HG02623 (cell line): ENCODE data around the gene NINL.
"Not testable (repeated sequence)": the region's sequence is repeated elsewhere in the genome, so short reads cannot be mapped to it uniquely, and the experiment has no call there.

Experiments used
- ATAC-seq: cut with Tn5 transposase; IDR thresholded peaks from one replicate; pipeline ENCODE4 v1.9.1; 2021; ENCODE audit warnings: moderate library complexity; ENCODE audit not compliant: unreplicated experiment

NINL gene

DNA sequence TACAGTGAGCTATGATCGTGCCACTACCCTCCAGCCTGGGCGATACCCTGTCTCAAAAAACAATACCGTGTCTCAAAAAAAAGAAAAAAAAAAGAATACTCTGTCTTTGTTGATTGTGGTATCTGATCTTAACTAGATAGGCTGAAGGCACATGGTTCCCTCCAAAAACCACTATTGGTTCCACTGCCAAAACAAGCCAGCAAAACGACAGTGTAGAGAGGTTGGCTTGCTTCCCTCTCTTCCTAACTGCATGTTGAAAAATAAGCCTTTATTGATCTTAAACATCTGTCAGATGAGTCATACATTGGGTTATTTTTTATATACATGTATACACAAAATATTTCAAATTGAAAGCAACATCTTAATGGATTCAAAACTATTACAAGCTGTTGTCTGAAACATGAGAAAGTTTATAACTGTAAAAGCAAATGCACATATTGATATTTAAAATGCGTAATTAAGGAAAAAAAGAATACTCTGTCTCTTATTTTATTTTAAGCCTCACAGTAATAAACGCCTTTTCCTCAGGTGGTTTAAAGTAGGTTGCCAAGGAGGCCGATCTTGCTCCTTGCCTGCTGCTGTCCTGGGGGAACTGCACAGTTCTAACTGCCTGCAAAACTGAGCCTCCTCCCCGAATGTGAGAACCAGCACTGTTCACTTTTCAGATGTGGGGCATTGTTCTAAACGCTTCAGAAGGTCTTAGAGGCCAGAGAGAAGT lies 7.0 kb upstream of the NINL start:
- ATAC-seq: no peak

DNA sequence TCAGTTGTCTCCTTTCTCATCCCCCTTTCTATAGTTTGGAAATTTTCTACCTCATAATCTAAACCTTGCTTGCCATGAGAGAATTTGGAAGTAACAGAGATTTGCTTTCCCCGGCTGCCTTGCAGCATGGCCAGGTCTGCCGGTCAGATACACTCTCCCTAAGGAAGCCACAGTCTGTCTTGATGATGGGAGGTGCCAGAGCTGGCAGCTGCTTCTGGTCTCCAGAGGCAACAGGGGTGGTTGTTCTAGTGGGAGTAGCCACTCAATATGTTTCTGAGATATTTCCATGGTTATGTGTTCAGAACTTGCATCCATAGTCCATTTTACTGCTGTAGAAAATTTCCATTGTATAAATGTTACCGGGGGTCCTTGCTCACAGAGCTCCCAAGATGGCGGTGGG lies 5.4 kb upstream of the NINL start:
- not testable (repeated sequence) for ATAC-seq

DNA sequence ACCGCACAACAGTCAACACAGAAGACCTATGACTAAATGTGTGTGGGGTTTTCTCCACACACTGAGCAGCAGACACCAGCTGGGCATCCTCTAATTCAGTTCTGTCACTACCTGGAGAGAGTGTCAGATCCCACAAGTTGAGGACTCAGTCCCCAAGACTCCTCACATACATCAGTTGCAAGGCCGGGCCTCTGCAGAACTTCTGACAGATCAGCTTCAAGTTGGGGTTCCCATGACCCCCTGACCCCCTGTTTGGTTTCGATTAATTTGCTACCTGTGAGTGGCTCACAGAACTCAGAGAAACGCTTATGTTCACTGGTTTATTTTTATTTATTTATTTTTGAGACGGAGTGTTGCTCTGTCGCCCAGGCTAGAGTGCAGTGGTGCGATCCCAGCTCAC lies 3.2 kb upstream of the NINL start:
- ATAC-seq: no peak

DNA sequence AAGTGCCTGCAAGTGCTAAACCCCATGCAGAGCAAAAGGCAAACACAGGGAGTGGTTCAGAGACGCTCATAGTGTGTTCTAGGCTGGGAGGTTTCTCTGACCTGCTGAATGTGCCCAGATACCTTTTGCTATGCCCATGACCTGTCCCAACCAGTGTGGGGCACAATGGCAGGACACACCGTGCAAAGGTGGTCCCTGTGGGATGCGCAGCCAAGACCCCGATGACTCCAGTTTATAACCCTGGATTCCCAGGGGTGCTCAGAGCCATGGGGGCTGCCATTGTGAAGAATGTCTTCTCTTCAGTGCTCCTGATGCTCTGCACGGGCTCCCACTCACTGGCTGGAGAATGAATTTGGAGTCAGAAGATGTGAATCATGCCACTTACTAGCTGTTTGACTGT lies 2.2 kb upstream of the NINL start:
- ATAC-seq: no peak

DNA sequence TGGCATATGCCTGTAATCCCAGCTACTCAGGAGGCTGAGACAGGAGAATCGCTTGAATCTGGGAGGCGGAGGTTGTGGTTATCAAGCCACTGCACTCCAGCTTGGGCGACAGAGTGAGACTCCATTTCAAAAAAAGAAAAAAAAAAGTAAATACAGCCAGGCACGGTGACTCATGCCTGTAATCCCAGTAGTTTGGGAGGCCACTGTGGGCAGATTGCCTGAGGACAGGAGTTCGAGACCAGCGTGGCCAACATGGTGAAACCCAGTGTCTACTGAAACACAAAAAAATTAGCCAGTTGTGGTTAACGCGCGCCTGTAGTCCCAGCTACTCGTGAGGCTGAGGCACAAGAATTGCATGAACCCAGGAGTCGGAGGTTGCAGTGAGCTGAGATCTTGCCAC lies 1.5 kb upstream of the NINL start:
- no peak for ATAC-seq

DNA sequence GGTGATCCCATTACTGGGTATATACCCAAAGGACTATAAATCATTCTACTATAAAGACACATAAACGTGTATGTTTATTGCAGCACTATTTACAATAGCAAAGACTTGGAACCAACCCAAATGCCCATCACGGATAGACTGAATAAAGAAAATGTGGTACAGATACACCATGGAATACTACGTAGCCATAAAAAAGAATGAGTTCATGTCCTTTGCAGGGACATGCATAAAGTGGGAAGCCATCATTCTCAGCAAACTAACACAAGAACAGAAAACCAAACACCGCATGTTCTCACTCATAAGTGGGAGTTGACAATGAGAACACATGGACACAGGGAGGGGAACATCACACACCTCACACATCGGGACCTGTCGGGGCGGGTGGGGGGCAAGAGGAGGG lies 1.7 kb downstream of the NINL start:
- ATAC-seq: not testable (repeated sequence)

DNA sequence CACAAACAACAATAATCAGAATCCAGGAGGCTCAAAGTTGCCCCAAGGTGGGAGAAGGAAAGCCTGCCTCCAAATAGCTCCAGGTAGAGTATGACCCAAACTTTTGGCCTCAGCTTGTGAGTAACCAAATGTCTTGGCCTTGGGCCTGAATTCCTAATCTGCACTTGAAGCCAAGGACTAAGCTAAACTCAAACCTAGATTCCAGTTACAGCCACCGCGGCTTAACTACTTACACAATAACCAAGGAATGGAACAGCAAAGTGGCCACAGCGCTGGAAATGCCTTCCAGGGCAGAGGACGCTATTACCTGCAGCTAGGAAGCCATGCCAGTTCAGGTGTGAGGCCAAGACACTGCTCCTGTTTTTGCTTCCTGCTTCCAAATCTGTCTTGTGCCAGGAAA lies 4.6 kb downstream of the NINL start:
- no peak for ATAC-seq

DNA sequence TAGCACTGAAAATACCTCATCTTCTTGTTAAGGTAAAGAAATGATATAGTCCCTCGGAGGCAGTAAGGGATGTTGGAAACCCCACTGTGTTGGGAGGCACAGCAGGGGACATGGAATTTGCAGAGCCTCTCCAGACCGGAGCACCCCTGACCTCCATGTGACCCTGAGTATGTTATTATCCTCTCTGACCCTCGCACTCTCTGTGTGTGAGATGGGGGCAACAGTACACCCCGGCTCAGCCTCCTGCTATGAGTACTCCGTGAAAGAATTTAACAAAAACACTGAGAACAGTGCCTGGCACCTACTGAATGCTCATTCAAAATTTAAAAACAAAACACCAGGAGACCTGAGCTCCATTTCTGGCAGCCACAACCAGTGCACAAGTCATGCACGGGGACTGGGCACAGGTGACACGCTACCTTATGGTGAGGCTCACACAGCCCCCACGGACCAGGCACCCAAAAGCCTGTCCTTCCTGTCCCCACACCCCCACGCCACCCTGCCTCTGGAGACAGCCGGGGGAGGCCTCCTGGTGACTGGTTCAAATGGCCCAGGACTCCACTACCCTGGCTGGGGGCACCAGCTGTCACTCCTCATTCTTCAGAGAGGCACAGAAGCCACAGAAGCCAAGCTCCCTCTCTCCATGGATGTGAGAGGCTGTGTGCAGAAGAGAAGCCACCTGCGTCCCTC lies 6.1 kb downstream of the NINL start:
- ATAC-seq: no peak

DNA sequence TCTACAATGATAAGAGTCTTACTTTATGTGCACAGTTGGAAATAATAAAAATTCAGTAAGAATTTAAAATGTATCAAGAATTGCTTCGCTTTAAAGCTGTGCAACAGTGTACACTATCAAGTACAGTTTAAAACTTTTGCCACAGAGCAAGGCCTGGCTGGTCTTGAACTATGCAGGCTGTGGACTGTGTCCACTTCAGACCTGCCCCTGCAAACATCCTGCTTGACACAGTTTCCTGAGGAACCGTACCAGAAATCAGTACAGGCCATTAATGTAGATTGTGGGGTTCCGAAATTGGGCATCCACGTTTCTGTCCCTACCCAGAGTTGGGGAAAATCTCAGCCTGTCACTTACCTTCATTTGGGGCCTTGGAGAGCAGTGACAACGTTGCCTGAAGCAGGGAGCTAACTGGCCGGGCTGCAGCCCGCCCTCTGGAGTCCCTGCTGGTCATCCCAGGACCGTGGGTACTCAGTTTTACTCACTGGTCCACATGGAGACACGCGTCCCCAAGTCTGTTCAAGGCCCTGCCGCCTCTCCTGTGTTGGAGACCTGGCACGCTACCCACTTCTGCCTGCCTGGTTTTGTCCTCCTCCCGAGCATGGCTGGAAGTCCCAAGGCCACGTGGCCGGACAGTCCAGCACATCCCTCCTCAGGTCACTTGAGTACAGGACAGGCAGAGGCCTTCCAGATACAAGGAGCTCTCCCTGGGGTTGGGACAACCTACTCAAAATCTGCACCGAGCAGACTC lies 8.4 kb downstream of the NINL start:
- ATAC-seq: no peak

DNA sequence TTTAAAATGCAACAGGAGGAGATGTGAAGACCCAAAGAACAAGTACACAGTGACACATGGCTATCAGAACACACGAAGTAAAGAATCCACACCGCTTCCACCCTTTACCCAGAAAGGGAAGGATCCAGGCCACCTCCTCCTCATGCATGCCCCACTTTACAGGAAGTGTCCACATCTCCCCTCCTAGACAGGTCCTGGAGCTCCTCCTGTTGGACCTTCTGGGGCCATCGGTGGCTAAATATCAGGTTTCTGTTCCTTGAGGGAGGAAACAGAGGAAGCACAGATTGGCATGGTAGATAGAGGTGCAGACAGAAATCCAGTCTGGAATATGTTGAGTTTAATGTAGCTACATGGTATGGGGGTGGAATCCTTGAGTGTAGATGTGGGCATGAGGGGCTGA lies 10.9 kb downstream of the NINL start:
- ATAC-seq: no peak

DNA sequence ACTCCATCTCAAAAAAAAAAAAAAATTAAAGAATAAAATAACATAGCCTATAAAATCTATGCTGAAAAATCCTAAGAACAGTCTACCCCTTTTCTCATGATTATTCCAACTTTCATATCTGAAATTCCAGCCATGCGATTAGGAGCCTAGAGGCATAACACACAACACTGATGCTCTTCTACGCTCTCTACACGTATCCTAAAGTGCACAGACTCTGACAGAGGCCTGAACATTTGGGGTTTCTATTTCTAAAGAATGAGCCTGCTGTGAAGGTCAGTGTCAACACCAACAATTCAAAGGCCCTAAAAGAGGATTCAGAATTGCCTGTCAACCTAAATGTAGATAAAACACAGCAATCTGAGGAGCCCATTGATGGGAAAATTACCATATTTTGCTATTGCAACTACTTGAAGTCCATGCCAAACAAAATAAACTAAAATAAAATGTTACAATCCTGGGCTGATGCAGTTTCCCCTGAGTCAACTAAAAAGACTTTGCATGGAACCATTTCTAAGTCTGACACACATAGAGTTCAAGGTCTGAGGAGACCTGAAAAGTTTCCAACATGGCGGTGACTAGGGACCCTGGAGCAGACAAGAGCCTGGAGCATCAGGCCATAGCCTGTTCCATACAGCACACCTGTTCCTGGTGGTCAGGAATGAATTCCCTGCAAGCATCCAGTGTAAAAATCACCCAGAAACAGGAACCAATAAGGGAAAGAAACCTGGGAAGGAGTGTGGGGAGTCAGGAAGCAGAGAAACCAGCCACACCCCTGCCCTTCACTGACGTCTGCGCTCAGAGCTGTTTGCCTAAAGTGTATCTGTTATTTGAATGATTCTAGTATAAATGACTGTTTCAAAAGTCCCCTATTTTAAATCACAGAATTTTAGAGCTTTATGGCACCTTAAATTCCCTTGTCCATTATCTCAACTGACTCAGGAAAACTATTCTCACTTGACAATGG lies 11.8 kb downstream of the NINL start:
- ATAC-seq: no peak

DNA sequence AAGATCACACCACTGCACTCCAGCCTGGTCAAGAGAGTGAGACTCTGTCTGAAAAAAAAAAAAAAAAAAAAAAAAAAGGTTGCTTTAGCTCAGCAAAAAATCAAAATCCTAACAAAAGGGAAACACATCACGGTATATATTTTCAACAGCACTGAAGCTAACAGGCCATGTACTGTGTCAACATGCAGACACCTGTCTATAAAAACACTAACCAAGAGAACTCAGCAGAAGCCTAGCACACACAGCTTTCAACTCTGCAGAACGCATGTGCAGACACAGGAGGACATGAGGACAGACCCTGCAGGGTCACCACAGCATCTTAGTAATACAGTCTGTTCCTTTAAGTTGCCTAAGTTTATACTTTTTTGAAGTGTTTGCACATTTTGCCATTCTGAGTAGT lies 13.5 kb downstream of the NINL start:
- no peak for ATAC-seq

DNA sequence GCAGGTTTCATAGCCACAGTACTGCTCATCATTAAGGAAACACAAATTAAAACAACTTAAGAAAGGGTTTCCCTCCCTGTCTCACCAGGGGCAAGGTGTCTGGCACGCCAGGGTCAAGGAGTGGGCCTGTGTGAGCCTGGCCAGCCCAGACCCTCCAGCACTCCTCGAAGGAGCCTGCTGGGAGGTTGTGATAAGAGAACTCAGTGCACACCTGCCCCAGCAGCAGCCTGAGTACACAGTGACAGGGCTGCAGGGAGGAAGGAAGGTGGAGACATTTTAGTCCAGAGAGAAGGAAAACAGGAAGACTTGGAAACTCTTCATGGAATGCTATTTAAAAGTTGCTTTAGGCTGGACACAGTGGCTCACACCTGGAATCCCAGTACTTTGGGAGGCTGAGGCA lies 14.1 kb downstream of the NINL start:
- no peak for ATAC-seq

DNA sequence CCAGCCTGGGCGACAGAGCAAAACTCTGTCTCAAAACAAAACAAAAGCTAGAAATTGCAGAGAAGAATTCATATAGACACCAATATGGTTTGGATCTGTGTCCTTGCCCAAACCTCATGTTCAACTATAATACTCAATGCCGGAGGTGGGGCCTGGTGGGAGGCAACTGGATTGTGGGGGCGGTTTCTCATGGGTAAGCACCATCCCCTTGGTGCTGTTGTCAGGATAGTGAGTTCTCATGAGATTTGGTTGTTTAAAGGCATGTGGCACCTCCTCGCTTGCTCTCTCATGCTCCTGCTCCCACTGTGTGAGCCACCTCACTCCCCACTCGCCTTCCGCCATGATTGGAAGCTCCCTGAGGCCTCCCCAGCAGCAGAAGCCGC lies 15.2 kb downstream of the NINL start:
- ATAC-seq: no peak

DNA sequence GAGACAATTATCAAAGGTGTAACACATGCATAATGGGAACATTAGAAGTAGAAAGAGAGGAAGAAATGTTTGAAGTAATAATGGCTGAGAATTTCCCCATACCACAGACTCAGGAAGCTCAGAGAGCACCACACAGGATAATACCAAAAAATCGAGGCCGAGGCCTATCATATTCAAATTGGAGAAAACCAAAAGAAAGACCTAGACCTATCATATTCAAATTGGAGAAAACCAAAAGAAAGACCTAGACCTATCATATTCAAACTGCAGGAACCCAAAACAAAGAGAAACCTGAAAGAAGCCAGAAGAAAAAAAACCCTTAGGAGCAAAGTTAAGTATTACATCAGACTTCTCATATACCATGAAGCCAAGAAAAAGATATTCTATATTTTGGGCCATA lies 18.0 kb downstream of the NINL start:
- ATAC-seq: no peak

DNA sequence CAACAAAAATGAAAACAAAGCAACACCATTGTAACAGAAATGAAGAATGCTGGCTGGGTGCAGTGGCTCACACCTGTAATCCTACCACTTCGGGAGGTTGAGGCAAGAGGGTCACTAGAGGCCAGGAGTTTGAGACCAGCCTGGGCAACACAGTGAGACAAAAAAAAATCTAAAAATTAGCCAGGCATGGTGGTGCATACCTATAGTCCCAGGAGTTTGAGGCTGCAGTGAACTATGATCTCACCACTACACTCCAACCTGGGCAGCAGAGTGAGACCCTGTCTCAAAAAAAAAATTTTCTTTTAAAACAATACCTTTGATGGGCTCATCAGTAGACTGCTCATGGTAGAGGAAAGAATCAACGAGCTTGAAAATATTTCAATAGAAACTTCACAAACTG lies 18.5 kb downstream of the NINL start:
- ATAC-seq: no peak

DNA sequence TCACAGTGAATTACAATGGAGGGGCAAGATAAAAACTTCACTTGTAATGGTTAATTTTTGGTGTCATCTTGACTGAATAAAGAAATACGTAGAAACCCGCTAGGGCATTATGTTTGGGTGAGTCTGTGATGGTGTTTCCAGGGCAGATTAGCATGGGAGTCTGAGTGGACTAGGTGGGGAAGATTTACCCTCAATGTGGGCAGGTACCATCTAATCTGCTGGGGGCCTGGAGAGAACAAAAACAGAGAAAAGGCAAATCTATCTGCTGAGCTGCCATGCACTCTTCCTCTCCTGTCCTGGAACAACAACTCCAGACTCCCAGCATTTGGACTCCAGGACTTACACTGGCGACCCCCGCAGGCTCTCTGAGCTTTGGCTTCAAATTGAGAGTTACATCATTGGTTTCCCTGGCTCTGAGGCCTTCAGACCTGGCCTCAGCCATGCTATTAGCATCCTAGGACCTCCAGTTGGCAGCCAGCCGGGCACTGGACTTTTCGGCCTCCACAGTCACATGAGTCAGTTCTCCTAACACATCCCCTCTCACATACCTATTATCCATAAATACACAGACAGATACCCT lies 19.7 kb downstream of the NINL start:
- ATAC-seq: no peak

DNA sequence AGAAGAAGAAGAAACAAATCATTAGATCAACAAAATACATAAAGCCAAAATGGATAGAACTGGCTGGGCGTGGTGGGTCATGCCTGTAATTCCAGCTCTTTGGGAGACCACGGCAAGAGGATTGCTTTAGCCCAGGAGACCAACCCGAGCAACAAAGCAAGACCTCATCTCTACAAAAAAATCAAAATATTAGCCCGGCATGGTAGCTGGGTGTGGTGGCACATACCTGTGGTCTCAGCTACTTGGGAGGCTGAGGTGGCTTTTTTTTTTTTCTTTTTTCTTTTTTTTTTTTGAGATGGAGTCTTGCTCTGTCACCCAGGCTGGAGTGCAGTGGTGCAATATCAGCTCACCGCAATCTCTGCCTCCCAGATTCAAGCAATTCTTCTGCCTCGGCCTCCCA lies 21.5 kb downstream of the NINL start:
- ATAC-seq: no peak

DNA sequence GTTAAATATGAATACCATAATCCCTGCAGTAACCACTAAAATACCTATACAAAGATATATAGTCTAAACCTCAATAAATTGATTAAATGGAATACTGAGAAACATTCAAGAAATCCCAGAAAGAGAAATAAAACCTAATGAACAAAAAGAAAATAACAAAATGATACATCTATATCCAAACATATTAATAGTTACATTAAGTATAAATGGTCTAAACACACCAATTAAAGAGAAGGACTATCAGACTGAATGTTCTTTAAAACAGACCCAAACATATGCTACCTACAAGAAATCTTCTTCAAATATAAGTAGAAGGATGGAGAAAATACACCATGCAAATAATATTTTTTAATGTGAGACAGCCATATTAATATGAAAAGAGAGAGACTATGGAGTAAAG lies 22.0 kb downstream of the NINL start:
- no peak for ATAC-seq

DNA sequence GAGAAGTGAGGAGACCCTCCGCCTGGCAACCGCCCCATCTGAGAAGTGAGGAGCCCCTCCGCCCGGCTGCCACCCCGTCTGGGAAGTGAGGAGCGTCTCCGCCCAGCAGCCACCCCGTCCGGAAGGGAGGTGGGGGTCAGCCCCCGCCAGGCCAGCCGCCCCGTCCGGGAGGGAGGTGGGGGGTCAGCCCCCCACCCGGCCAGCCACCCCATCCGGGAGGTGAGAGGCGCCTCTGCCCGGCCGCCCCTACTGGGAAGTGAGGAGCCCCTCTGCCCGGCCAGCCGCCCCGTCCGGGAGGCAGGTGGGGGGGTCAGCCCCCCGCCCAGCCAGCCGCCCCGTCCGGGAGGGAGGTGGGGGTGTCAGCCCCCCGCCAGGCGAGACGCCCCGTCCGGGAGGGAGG lies 23.6 kb downstream of the NINL start:
- not testable (repeated sequence) for ATAC-seq

DNA sequence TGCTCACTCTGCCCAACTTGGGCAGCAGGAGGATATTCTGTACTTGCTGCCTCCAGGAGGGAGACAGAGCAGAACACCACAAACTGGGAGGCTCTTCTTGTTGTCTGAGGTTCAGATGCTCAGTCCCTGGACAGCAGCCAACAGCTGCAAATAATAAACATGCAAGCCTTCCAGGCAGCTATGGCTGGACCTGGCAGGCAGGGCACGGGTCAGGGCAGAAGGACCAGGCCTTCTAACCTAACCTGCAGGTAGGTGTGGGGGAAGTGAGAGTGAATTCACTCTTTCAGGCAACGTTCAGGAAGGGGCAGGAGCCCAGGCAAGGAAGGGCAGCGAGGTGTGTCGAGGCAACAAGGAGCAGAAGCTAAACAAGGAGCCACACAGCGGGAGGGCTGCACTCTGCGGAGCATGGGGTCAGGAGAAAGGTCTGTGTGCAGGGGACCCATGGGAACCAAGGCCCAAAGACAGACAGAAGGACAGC lies 31.5 kb downstream of the NINL start:
- no peak for ATAC-seq
